Skeletal muscle satellite cell (primary cell): ENCODE measurements around the gene VASN.

Source experiments
- H3K27me3 ChIP-seq: 2 replicates; pipeline ENCODE4 v1.7.0; 2013; ENCODE audit warnings: low read length; ENCODE audit not compliant: control insufficient read depth, insufficient read depth
- H3K36me3 ChIP-seq: 2 replicates; pipeline ENCODE4 v1.7.0; 2013; ENCODE audit warnings: mild to moderate bottlenecking, control low read depth, low read length; ENCODE audit not compliant: insufficient read depth
- H3K4me1 ChIP-seq: 2 replicates; pipeline ENCODE4 v1.7.0; 2013; ENCODE audit warnings: low read length; ENCODE audit not compliant: control insufficient read depth, insufficient read depth
- H3K4me2 ChIP-seq: 2 replicates; pipeline ENCODE4 v1.7.0; 2013; ENCODE audit warnings: mild to moderate bottlenecking, low read length
- H3K4me3 ChIP-seq: 2 replicates; pipeline ENCODE4 v1.7.0; 2013; ENCODE audit warnings: low read length
- H3K9ac ChIP-seq: 2 replicates; pipeline ENCODE4 v1.7.0; 2013; ENCODE audit warnings: mild to moderate bottlenecking, low read depth, low read length, moderate library complexity
- H3K9me3 ChIP-seq: replicated peaks from 2 replicates; pipeline ENCODE4 v1.7.0; 2013; ENCODE audit warnings: mild to moderate bottlenecking, control low read depth, low read length

Gene VASN

DNA sequence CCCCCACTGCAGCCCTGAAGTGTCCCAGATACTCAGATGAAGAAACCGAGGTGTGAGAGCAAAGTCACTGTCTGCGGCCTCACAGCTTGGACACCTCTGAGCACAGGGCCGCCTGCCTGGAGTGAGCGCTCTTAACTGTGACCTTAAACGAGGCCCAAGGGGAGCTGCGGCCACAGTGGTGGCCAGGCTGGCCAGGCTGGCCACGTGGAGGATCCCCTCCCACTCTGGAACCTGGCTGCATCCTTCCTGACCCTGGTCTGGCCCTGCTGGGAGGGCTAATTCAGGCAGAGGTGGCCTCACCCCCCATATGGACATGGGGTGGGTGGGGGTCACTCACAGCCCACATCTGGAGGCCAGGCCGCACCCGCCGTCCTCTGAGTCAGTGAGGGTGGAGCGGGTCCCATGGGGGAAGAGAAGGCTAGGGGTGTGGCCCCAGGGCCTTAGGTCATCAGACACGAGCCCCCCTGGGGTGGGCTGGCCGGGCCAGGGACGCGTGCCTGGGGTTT, 6.6 kb downstream of the VASN start:
- Histone ChIP-seq H3K9me3 (no peaks in the 10 kb centered on the region), H3K4me1 (peaks cover 66% of the 10 kb centered on the region), H3K36me3 (peaks cover 28% of the 10 kb centered on the region), H3K27me3 (no peaks in the 10 kb centered on the region), H3K4me2 (peak overlapping the region; percentile 44), H3K4me3 (no peak overlapping the region), H3K9ac (no peak overlapping the region)

GRCh38 chr16:4378999-4379690, 7.5 kb downstream of the VASN start:
- Histone ChIP-seq H3K4me1 (peaks cover 58% of the 10 kb centered on the region), H3K9ac (no peak overlapping the region), H3K4me2 (no peak overlapping the region), H3K4me3 (no peak overlapping the region), H3K36me3 (peaks cover 37% of the 10 kb centered on the region), H3K9me3 (no peaks in the 10 kb centered on the region), H3K27me3 (no peaks in the 10 kb centered on the region)

DNA sequence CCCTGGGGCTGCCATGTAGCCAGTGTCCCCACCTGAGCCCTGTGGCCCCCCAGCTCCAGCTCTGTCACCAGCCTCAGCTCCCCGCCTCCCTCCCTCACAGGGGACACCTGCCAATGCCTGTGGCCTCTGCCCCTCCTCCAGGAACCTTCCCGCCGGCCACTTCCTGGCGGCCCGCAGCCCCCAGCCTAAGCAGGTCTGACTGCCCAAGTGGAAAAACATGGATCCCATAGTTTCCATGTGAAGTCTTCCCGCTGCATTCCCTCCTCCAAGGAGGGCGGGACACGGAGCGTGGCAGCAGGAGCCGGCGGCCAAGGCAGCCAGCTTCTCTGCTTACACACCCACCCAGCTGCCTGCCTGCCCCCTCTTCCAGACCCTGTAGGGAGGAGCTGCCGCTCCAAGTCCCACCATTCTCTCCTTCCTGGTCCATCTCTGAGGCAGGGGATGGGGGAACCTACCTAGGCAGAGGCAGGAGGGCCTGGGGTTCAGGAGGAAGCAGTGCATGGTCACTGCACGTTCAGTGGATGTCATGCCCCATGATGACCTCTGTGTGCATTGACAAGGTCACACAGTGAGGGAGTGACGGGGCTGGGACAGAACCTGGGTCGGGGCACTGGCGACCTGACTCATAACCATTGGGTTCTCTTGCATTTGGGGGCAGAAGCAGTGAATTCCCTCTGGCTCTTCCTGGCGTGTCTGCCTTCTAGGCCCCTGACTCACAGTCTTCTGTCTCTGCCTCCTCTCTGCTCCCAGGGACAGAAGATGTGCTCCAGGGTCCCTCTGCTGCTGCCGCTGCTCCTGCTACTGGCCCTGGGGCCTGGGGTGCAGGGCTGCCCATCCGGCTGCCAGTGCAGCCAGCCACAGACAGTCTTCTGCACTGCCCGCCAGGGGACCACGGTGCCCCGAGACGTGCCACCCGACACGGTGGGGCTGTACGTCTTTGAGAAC, 8.7 kb downstream of the VASN start:
- Histone ChIP-seq H3K36me3 (peaks cover 37% of the 10 kb centered on the region), H3K4me3 (no peak overlapping the region)

GRCh38 chr16:4381072-4381934, 9.7 kb downstream of the VASN start:
- no peak overlapping the region for H3K9ac ChIP-seq
- H3K36me3 ChIP-seq, result peaks cover 37% of the 10 kb centered on the region
- no peaks in the 10 kb centered on the region for H3K9me3 ChIP-seq
- no peaks in the 10 kb centered on the region for H3K27me3 ChIP-seq
- no peak overlapping the region for H3K4me3 ChIP-seq
- no peak overlapping the region for H3K4me2 ChIP-seq
- H3K4me1 ChIP-seq, result peaks cover 45% of the 10 kb centered on the region

More for the DNA sequence above, 8.7 kb downstream of the VASN start:
- Histone ChIP-seq H3K4me1 (peaks cover 46% of the 10 kb centered on the region), H3K4me2 (no peak overlapping the region), H3K27me3 (no peaks in the 10 kb centered on the region), H3K9me3 (no peaks in the 10 kb centered on the region), H3K9ac (no peak overlapping the region)

GRCh38 chr16:4381935-4382794, 10.5 kb downstream of the VASN start:
- peaks cover 45% of the 10 kb centered on the region for H3K4me1 ChIP-seq
- H3K9ac ChIP-seq, result no peak overlapping the region
- no peak overlapping the region for H3K4me3 ChIP-seq
- no peak overlapping the region for H3K4me2 ChIP-seq
- no peaks in the 10 kb centered on the region for H3K27me3 ChIP-seq
- no peaks in the 10 kb centered on the region for H3K9me3 ChIP-seq
- peaks cover 37% of the 10 kb centered on the region for H3K36me3 ChIP-seq

DNA sequence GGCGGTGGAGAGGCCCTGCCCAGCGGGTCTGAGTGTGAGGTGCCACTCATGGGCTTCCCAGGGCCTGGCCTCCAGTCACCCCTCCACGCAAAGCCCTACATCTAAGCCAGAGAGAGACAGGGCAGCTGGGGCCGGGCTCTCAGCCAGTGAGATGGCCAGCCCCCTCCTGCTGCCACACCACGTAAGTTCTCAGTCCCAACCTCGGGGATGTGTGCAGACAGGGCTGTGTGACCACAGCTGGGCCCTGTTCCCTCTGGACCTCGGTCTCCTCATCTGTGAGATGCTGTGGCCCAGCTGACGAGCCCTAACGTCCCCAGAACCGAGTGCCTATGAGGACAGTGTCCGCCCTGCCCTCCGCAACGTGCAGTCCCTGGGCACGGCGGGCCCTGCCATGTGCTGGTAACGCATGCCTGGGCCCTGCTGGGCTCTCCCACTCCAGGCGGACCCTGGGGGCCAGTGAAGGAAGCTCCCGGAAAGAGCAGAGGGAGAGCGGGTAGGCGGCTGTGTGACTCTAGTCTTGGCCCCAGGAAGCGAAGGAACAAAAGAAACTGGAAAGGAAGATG, 11.2 kb downstream of the VASN start:
- H3K4me3 ChIP-seq, result no peak overlapping the region
- H3K9ac ChIP-seq, result no peak overlapping the region
- H3K36me3 ChIP-seq, result peaks cover 35% of the 10 kb centered on the region
- H3K4me1 ChIP-seq, result peaks cover 43% of the 10 kb centered on the region
- no peaks in the 10 kb centered on the region for H3K27me3 ChIP-seq
- H3K9me3 ChIP-seq, result no peaks in the 10 kb centered on the region
- H3K4me2 ChIP-seq, result no peak overlapping the region

GRCh38 chr16:4383591-4384444, 12.2 kb downstream of the VASN start:
- Histone ChIP-seq H3K4me2 (no peak overlapping the region), H3K4me1 (peaks cover 38% of the 10 kb centered on the region), H3K36me3 (peaks cover 33% of the 10 kb centered on the region), H3K9me3 (no peaks in the 10 kb centered on the region), H3K27me3 (no peaks in the 10 kb centered on the region), H3K4me3 (no peak overlapping the region), H3K9ac (no peak overlapping the region)

GRCh38 chr16:4384509-4384942, 12.9 kb downstream of the VASN start:
- no peaks in the 10 kb centered on the region for H3K27me3 ChIP-seq
- peaks cover 37% of the 10 kb centered on the region for H3K4me1 ChIP-seq
- H3K4me3 ChIP-seq, result no peak overlapping the region
- H3K4me2 ChIP-seq, result no peak overlapping the region
- H3K9me3 ChIP-seq, result no peaks in the 10 kb centered on the region
- H3K9ac ChIP-seq, result no peak overlapping the region
- peaks cover 33% of the 10 kb centered on the region for H3K36me3 ChIP-seq

DNA sequence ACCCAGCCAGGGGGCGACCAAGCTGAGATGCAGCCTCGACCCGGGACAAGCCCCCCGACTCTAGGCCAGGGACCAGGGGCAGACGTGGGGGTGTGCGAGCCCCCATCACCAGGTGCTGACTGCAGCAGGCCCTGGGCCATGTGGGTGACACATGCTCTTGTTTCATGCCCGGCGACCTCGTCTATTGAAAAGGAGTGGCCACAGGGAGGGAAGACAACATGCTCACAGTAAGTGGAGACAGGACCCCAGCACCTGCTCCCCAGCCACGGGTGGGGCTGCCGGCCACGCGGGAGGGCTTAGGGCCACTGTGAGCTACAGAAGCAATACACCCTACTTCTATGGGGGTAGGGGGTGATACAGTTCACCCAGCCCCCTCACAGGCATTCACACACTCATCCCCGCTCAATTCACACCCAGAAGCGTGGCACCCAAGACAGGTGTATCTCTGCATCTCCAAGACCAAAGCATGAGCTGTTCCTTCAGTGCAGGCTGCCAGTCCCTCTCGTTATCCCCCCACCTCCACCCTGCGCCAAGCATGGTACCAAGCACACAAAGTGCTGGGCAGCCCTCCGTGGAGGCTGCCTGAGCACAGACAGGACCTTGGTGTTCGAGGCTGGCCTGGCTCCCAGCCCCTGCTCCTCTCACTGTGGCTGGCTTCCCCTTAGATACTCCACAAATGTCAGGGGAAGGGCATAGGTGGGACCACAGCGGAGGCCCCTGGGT, 13.6 kb downstream of the VASN start:
- Histone ChIP-seq H3K4me2 (no peak overlapping the region), H3K9ac (no peak overlapping the region), H3K9me3 (no peaks in the 10 kb centered on the region), H3K4me3 (no peak overlapping the region), H3K36me3 (peaks cover 34% of the 10 kb centered on the region), H3K27me3 (no peaks in the 10 kb centered on the region), H3K4me1 (peaks cover 35% of the 10 kb centered on the region)
